DMS79 treated with DMSO at 0.1 percent for 48 hours (cell line): ENCODE results near the gene LNPEP.

Experiments
- DNase-seq: peaks from one replicate; lab custom pipeline; 2025; lab: John Stamatoyannopoulos, UW

LNPEP gene

DNA sequence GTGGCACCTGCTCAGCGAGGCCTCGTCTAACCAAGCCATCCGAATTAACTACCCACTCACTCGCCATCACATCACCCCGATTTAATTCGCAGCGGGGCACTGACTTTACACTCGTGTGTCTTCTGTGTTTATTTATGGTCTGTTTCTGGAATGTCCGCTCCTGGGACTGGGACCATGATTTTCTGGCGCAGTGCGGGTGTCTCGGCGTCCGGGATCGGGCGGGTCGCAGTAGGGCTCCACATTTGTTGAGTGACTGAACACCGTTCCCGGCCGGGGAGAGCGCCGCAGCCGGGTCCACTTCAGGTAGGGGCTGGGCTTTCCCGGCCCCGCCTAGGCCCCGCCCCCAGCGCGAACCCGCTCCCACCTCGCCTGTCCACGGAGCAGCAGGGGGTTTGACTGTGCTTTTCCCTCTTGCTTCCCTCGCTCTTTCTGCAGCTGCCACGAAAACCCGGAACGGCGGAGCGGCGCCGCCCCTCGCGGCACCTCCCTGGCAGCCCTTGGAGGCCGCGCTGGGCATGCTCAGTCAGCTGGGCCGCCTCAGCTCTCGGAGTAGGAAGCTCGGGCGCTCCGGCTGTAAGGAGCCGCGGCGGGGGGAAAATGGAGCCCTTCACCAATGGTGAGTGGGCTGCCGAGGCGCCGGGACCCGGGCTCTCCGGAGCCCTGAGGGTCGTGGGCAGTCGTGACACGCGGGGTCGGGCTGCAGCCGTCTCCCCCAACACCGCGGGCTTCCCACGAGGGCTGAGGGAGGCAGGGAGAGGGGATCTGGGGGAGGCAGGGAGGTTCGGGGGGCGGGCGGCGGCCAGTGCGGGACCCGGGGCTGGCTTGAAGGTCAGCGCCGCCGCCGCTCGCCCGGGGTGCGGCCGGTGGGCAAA, at the start of gene LNPEP:
Gene LNPEP, plus strand, starts transcription at position 522 of the 872 bp plus-strand sequence. Its CDS starts 76 bp downstream, at position 598.
- peak; percentile 98 for DNase-seq

DNA sequence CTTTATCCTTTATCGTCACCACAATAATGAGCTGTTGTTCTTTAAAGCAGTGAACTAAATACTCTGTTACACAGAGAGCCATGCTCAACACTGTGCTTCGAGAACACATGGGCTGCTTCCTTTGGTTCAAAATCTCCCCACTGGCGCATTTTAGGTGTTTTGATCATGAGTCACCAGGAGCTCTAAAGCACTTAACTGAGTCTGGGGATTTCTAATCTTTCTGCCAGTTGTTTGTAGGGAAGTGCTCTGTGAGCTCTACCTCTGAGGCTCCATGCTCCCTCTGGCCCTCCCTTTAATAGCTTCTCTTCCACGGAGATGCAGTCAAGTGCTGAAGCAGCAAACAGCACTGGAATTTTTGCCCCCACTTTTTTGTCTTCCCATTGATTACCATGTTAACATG, 42.5 kb upstream of the LNPEP start:
- no peak for DNase-seq

DNA sequence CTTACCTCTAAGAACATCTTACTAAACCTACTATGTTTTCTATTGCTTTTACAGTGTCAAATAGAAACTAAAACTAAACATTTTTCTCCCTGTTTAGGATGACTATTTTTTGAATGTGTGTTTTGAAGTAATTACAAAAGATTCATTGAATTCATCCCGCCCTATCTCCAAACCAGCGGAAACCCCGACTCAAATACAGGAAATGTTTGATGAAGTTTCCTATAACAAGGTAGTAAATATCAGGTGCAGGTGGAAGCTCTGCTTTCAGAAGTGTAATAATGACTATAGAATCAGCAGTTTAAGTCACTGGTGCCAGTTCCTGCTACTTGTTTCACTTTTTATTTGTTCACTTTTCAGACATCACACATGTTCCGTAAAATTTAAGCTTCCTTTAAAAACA, 39.6 kb upstream of the LNPEP start:
- no peak for DNase-seq

DNA sequence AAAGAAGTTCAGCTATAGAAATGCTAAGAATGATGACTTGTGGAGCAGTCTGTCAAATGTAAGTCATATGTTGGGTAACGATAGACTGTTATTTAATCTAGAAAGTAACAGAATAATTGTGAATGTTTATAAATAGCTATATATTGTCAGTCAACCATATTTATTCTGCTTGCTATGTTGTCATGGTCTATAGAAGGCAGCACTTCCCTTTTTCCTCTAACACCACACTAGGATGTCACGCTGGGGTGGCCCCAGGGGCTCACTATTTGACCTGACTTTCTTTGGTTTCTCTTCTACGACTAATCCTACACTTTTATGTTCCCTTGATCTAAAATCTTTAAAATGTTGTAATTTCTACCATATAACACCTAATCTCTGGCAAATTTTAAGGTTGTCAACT, 39.1 kb upstream of the LNPEP start:
- DNase-seq = no peak

DNA sequence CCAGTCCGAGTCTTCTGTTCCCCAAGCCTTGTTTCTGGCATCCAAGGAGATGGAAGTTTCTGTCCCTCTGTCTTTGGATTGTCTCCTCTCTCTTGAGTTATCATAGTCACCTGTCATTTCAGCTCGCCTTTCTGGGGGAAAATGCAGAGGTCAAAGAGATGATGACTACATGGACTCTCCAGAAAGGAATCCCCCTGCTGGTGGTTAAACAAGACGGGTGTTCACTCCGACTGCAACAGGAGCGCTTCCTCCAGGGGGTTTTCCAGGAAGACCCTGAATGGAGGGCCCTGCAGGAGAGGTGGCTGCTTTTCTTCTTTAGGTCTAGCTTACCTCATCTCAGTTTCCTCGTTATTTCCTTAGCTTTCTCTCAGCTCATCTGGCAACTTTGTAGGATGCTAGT, 34.5 kb upstream of the LNPEP start:
- DNase-seq = no peak

DNA sequence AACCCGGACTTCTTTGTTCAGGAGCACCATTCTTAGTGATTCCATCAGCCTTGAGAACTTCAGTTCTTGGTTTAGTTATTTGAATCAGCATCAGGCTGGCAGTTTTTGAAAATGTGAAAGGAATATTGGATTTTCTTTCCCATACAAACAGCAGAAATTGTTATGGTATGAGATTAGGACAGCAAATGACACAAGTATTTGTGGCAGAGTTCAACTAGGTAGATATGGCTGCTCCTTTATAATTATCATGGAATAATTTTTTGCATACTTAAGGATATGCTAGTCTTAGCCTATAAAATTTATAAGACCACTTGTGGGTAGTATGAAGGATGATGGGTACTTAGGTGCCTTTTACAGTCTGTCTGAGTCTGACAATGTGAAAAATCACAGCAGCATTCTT, 34.0 kb upstream of the LNPEP start:
- DNase-seq = no peak

DNA sequence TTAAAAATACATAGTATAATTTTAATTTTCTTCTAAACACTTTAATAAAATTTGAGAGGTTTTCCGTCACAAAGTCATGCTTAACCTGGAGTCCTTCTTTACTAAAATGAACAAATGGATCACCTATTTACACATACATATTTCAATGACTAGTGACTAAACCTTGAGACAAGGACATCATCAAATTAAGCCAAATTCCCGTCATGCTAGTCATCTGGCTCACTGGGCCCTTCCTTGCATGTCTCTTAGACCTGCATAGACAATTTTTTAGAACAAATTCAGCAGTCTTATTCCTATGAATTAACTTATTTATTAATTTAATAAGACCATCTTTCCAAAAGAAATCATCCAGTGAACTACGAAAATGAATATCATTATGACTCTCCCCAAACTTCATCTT, 33.0 kb upstream of the LNPEP start:
- no peak for DNase-seq

DNA sequence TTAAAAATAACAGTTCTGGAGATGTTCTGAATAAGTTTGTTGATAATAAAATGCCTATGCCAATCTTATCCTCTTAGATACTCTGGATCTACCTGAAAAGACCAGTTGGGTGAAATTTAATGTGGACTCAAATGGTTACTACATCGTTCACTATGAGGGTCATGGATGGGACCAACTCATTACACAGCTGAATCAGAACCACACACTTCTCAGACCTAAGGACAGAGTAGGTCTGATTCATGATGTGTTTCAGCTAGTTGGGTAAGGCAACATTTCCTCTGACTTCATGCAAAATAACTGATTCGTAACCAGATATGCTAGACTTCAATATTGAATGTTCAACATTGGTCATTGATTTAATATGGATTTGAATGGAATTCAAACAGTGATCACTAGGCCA, 32.6 kb upstream of the LNPEP start:
- DNase-seq = no peak

DNA sequence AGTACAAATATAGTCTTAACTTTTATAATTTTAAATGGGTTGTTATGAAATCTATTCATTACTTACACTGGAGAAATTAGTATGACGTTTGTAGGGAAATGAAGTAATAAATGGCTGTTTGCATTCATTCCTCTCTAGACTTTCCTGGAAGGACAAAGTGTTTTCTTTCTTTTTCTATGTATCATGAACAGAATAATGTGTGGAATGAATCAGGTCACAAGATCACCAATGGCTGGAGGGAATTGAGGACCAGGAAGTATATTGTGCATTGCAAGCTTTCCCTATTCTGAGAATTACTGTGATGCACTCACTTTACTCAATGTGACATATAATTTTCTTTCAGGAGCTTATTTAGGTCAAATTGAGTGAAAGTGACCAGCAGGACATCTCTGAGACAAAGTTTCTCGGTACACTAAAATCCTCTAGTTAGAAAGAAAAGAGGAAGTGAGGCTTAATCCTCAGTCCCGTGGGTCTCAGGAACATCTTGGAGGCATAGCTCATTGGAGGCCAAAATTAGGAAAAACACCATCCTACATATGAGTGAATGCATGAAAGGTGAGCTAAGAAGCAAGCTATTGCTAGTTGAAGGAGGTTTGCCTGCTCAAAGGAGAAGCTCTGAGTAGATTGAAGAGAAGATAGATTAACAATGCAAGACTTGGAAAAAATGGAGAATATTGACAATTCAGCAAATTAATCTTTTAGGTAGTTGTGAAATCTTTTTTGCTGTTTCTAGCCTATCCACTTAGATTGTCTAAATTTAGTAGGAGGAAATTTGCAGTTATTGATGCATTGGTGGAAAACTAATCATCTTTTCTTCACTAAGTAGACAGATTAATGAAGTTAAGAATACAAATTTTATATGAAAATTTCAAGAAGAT, 31.6 kb upstream of the LNPEP start:
- no peak for DNase-seq

DNA sequence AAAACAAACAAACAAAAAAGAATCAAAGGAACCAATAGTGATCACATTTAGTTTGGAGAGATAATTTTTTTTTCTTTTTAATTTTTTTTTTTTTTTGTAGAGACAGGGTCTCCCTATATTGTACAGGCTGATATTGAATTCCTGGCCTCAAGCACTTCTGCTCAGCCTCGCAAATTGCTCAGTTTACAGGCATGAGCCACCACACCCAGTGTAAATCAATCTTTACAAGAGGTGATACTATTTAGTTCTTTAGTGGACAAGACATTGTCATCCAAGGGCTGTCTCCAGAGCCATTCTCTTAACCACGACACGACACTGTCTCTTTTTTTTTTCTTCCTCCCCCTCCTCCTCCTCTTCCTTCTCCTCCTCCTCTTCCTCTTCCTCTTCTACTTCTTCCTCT, 30.0 kb upstream of the LNPEP start:
- no peak for DNase-seq

DNA sequence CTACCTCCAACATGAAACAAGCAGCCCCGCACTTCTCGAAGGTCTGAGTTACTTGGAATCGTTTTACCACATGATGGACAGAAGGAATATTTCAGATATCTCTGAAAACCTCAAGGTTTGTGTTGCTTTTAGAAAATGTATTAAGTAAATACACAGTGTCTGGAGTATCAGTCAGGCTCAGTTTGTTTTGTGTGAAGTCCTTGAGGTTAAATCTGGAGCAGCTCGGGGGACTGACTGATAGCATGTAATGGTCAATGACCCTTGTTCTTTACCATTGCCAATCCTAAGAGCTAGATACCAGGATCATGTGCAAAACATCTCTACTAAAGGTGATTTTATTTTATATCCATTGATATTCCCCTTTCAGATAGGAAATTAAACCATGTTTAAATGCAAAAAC, 26.9 kb upstream of the LNPEP start:
- DNase-seq = no peak

DNA sequence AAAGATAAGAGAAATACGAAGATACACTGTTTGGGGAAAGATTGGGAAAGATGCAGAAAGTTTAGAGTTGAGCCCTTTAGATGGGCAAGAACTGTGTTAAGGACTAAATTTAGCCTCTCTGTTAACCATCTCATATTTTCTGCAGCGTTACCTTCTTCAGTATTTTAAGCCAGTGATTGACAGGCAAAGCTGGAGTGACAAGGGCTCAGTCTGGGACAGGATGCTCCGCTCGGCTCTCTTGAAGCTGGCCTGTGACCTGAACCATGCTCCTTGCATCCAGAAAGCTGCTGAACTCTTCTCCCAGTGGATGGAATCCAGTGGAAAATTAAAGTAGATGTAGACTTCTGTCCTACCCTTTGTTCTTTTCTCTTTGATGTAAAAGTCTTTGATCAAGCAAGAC, 26.4 kb upstream of the LNPEP start:
- DNase-seq = no peak

DNA sequence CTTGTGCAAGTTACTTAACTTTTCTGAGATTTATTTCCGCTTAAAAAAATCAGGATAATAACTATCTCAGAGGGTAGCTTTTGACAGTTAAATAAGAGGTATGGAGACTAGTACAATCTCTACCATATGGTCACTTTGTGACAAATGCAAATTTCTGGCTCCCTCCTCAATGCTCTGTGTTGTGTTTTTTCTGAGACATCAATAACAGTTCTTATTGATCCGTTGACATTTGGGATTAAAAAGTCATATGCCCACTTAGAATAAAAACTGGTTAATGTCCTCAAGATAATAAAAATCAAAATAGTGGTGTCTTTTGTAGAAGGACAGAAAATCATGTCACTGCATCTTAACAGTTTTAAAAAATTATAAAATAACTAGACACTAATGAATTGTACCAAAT, 24.7 kb upstream of the LNPEP start:
- no peak for DNase-seq

DNA sequence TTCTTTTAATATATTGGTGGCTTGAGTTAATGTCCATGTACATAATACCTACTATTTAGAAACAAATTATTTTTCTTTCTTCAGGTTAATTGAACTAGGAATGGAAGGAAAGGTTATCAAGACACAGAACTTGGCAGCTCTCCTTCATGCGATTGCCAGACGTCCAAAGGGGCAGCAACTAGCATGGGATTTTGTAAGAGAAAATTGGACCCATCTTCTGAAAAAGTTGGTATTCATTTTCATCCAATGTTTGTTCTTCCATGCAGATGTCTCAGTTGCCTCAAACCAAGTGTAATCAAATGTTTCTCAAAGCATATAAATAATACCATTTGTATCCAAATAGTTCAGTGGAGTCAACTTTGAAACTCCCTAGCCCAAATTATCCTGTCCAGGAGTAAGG, 22.6 kb upstream of the LNPEP start:
- DNase-seq = no peak

DNA sequence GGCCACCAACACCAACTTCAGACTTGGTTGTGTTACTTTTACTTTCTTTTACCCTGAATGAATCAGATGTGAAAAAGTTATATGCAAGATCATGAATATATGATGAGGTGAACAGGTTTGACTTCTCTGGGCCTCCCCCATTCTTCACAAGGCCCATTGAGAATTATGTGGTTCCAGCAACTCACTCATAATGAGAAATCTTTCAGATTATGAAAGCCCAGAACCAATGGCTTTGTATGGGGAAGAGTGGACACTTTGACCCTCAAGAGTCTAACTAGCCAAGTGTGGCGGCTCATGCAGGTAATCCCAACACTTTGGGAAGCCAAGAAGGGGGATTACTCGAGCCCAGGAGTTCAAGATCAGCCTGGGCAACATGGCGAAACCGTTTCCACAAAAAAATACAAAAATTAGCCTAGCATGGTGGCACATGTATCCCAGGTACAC, 16.1 kb upstream of the LNPEP start:
- no peak for DNase-seq

DNA sequence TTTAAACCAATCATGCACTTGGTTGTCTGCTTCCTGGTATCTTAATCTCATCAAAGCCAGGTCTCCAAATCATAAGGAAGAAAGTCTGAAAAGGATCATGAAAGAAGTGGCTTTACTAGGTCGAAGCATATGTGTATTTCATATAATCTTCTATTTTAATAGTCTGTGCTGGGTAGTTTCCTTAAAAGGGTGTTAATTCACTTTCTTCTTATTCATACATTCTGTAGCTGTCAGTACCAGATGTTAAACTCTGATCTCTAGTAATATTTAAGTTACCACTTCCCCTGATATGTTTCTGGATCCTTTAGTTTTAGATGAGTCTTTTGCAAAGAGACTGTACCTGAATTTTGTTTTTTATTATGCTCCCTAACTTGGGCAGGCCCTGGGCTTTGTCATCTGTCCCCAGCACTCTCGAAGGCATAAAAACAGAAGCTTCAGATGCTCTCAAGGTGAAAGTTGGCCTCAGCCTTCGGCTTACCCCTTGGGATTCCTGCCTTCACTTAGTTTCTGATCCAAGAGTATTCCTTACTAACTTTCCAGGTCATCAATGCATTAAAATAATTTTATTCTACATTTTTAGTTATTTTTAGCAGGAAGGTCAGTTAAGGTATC, 15.0 kb upstream of the LNPEP start:
- no peak for DNase-seq

DNA sequence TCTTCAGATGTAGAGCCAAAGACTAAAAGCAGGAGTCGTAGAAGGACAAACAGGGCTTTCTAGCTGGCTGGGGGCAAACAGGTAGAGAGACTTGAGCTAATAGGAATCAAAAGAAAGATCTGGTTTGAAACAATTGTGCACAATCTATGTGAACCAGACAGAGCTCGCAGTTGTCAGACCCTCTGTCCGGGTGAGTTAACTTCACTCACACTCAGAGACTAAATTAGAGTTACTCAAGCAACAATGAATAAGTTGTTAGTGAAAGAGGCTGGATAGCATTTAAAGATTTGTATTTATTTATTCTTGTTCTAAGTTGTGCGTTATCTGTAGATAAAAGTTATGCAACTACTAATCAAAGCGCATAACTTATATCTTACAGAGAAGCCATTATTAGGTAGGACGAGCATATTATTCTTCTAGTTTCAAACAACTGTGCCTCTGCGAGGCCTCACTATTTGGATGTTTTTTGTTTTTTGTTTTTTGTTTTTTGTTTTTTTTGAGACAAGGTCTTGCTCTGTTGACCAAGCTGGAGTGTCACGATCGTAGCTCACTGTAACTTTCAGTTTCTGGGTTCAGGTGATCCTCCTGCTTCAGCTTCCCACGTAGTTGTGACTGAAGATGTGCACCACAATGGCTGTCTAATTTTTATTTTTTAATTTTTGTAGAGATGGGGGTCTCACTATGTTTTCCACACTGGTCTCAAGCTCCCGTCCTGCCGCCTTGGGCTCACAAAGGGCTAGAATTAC, 13.2 kb upstream of the LNPEP start:
- no peak for DNase-seq

DNA sequence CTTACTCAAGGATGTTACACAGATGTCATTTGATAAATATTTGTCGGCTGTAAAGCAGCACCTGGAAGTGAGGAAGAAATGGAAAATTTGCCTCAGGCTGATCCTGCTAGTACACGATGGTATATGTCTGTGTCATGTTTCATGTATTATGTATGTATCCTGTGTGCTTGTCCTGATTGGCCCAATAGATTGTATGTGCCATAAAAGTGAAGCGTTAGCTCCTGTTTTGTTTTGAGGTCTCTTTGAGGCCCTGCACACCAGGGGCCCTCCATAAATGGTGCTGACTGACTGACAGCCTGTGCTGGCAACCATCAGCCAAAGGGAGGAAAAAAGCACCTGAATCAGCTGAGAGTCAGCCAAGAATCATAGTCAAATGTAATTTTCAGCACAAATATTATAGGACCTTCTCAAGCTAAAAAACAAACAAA, 11.8 kb upstream of the LNPEP start:
- DNase-seq = no peak

DNA sequence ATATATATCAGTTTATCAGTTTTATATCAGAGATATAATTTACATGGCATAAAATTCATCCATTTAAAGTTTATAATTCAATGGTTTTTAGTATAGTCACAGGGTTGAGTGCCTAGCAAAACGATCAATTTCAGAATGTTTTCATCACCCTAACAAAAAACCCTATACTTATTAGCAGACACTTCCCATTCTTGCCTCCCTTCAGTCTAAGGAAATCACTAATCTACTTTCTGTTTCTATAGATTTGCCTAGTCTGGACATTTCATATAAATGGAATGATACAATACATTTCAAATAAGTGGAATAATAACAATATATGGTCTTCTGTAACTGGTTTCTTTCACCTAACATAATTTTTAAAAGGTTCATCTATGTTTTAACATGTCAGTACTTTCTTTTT, 9.6 kb upstream of the LNPEP start:
- no peak for DNase-seq

DNA sequence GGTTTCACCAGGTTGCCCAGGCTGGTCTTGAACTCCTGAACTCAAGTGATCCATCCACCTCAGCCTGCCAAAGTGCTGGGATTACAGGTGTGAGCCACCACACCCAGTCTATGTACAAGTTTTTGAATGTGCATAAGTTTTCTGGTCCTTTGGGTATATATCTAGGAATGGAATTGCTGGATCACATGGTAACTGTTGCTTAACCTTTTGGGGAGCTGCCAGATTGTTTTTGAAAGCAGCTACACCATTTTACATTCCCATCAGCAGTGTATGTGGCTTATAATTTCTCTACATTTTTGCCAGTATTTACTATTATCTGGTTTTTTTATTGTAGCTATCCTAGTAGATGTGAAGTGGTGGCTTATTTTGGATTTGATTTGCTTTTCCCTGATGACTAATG, 8.9 kb upstream of the LNPEP start:
- no peak for DNase-seq

DNA sequence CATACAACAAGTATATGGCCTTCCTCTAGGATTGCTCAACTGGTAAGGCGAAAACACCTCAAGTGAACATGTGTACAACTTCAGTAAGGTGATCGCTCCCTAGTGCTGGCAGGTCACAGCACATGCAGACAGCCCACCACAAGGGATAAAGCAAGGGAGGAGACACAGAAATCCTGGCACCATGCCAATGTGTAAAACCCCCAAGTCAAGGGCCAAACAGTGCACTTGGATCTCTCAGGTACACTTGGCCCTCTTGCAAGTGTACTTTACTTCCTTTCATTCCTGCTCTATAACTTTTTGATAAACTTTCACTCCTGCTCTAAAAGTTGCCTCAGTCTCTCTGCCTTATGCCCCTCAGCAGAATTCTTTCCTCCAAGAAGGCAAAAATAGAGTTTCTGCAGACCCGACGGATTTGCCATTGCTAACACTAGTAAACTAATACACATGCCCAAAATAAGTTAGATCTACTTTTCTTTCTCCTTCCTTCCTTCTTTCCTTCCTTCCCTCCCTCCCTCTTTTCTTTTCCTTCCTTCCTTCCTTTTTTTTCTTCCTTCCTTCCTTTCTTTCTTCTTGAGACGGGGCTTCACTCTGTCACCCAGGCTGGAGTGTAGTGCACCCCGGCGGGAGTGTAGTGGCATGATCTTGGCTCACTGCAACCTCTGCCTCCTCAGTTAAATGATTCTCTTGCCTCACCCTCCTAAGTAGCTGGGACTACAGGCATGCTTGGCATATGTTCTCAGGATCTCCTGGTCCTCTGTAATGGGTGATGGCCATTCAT, 6.8 kb upstream of the LNPEP start:
- no peak for DNase-seq
